ELR (cell line): ENCODE results near the gene PDP2.
A peak's percentile ranks its signal among the peaks of the same experiment; 100 is the strongest.

ENCODE experiments used
- DNase-seq: peaks from one replicate; pipeline ENCODE4 v3.0.0-alpha.2; 2015; ENCODE audit warnings: low read depth

PDP2 gene

DNA sequence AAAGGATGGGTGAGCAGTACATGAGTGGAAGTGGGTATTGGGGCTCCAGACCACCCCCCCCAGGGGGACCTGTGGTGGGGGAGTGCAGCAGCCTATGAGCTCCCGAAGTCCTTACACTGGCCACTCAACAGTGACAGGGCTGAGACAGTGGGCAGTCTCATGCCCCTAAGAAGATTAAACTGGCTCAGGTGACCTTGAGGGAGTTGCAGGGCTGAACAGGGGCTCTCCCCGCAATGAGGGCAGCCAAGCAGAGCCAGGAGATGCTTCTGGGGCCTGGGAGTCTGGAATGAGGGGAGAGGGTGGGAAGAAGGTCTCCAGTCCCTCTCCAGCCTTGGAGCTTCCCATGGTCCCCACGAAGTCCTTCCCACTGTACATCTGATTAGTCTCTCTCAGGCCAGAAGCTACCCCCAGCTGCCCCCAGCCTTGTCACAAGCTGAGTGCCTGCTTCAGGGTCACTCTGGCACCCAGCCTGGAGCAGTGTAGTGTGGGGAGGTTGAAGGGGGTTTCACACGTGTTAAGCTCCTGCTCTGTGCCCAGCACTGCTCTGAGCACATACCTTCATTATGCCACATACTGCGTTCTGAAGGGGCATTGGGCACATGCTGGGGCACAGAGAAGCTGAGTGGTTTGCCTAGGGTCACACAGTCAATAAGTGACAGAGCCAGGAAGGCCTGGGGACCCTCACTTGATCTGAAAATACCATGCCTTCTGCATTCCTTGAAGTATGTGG, 39.4 kb downstream of the PDP2 start:
- DNase-seq, result no peak

DNA sequence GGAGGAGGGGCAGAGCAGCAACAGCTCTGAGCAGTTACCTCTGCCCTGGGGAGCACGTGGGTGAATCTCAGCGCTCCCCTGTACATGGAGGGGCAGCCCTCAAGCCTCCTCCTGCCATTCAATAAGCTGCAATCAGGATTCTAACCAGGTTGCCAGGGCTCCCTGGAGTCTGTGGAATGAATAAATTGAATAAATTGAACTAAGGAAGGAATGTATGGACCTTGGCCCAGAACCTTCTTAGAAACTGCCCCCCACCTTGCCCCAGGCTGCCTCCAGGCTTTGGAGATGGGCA, 39.9 kb downstream of the PDP2 start:
- no peak for DNase-seq

DNA sequence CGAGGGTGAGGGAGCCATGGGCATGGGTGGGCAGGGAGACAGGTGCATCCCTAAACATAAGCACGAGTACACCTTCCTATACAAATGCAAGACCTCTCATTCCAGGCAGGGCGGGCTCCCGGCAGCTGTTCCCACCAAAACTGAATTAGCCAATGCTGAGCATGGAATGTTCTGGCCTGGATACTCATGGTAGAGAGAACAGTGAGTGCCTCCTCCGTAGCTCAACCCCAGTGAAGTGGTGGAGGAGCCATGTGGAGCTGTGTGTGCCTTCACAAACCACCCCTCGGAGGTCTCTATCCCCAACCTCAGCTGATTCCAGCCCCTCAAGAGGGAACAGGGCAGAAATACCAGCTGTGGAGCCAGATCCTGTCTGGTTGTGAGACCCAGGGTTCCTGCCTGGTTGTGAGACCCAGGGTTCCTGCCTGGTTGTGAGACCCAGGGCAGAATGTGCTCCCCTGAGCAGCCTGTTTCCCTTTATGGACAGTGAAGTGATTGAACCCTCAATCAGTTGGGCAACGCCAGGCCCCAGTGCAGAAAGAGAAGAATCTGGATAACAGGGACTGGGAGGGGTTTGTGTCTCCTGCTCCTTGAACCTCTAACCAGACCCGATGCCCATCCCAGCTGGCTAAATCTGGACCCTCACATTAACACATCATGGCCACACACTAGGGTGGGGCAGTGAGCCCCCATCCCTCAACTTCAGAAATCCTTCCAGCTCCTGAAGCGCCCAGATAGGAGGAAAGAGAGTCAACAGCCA, 40.8 kb downstream of the PDP2 start:
- no peak for DNase-seq

DNA sequence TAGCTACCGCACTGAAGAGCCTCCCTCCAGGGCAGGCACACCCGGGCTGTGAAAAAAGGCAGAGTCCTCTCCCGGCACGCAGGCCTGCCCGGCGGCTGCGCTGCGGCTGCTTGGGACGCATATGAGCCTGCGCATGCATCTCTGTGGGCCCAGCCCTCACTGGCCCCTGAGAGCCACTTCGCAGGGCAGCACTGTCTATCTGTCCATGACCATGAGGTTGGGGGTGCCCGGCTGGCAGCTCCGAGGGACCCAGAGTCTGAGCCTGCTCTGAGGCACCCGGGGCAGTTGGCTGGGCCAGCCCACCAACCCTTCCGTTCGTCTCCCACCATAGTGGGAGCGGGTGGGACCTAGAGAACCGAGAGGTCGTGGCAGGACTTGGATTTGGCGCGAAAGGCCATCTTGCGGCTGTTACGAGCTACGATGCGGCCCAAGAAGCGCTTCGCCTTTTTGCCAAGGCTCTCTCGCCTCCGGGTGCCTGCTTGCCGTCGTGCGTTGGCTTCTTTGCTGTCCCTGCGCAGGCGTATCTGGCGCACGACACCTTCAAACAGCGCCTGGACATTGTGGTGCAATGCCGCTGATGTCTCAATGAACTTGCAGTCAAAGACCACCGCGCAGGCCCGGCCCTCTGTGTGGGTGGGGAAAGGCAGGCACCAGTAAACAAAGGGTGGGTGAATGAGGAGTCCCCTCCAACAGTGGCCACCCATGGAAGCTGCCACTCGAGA, 41.6 kb downstream of the PDP2 start:
- no peak for DNase-seq

DNA sequence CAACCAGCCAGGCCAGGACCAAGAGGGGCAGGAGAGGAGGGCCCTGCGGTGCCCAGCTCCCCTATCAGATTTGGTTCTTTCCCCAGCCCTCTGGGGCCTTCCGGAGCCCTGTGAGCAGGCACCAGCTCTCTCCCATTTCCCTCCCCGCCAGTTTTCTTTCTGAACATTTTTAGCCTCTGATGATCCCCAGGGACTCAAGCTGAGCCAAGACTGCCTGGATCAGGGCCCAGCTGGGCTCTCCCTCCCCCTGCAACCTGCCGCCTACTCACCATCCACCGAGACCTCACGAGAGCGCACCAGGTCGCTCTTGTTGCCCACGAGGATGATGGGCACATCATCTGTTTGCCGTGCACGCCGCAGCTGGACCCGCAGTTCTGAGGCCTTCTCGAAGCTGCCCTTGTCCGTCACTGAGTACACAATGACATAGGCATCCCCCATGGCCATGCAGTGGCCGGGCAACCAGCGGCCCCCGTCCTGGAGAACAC, 43.0 kb downstream of the PDP2 start:
- no peak for DNase-seq

DNA sequence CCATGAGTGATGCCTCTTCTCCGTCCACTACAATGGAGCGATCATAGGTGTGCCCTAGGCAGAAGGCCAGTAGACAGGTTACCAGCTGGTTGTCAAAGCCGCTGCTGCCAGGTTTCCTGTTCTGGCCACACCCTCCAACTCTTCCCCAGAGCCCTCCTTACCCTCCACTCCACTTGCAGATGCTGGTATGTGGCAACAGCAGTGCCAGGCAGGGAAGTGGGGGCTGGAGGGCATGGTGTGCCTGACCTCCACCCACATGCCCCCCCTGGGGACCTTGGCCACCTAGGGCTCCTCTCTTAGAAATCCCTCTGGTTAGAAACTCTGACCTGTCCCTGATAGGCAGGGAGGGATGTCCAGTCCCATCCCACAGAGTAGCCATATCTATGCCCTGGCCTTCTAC, 43.6 kb downstream of the PDP2 start:
- DNase-seq, result no peak

DNA sequence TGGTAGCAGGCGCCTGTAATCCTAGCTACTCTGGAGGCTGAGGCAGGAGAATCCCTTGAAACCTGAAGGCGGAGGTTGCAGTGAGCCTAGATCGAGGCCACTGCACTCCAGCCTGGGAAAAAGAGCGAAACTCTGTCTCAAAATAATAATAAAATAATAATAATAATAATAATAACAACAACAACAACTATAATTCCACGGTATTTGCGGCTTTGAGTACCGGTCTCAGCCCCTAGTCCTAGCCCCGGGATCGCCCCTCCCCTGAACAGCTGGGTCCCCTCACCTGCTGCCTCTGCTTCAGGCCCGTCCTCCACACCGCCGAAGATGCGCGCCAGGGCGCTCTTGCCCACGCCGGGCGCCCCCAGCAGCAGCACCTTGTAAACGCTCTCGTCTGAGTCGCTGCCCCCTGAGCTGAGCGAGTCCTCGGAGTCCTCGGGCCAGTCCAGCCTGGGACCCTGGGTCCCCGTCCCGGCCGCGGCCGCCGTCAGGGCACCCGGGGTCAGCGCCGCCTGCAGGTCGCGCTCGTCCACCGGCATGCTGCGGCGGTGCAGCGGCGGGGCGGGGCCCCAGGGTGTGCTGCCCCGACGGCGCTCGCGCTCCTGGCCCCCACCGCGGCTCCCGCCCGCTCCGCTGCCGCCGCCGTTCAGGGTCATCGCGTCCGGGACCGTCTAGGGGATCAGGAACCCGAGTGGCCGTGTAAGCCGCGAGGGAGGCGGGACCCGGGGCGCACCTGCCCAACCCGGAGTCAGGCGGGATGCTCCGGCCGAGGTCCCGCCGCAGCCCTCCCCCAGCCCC, 44.4 kb downstream of the PDP2 start:
- DNase-seq, result peak; percentile 37

DNA sequence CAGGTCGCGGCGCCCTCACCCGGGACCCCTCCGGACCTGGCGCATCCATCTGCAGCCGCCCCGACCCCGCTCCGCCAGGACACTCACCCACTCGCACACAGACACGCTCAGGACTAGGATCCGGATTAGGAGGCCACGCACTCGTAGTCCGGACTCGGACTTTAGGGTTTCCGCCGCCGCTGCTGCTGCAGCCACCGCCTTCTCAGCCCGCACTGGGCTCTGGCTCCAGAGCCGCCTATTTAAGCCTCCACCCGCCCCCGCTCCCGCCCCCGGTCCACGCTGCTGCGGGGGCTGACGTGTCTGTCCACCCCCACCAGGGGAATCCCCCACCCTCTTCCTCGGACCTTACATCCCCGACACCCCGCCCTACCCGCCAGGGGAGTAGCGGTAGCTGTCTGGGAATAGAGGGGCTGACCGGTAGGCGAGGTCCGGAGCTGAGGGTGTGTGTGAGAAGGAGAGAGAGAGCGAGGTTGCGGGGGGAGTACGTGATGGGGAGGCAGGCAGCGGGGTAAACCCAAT, 45.1 kb downstream of the PDP2 start, which contains the start of gene RRAD:
Gene RRAD (minus strand): TSS at position 214 of the 519 bp plus-strand sequence. CDS start 356 bp downstream, outside the sequence.
- DNase-seq, result peak; percentile 56

DNA sequence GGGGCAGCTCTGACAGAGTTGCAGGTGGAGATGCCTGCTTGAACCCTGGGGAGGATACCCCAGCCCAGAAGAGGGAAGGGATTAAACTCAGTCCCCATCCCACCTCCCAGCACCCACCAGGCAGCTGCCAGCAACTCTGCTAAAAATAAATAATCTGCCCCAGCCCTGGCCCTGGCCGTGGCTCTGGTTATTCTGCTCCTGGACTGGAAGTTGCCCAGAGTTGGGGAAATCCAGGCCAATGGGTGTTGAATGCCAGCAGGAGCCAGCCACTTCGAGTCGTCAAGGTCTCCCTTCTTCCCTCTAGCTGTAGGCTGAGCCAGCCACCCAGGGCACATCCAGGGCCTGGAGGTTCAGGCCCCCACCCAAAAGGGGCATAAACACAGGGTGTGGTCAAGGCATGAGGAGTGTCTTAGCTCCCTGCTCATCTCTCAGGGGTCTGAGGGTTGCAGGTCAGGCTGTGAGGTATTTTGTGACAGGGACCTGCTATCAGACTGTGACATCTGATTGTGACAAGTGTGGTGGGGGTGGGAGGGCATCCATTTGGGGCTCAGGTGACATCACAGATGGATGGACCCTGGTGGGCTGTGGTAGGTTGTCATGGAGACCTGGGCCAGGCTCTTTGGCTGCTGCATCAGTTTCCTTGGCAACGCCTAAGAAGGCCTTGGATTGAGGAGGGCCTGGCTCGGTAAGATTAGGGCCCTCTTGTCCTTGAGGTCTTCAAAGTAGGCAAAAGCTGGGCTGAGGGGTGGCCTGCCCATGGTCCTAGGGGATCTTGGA, 46.0 kb downstream of the PDP2 start:
- peak; percentile 24 for DNase-seq

DNA sequence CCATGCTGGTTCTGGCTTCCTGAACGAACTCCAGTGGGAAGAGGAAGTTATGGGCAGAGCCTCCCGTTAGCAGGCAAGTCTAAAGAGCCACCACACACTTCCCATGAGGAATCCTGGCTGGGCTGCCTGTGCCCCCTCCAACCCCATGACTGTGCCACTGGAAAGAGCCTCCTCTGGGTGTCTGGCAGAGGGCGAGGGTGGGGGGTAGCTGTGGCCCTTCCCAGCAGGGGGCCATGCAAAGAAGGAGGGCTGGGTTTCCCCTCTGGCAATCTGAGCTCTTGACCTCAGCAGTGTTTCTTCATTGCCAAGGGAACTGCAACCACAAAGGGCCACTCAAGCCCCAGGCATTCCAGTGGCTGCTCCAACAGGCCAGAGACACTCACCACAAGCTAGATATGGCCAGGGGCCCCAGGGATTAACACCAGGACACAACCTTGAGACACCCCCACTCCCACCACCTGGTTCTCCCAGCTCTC, 46.7 kb downstream of the PDP2 start:
- peak; percentile 94 for DNase-seq

DNA sequence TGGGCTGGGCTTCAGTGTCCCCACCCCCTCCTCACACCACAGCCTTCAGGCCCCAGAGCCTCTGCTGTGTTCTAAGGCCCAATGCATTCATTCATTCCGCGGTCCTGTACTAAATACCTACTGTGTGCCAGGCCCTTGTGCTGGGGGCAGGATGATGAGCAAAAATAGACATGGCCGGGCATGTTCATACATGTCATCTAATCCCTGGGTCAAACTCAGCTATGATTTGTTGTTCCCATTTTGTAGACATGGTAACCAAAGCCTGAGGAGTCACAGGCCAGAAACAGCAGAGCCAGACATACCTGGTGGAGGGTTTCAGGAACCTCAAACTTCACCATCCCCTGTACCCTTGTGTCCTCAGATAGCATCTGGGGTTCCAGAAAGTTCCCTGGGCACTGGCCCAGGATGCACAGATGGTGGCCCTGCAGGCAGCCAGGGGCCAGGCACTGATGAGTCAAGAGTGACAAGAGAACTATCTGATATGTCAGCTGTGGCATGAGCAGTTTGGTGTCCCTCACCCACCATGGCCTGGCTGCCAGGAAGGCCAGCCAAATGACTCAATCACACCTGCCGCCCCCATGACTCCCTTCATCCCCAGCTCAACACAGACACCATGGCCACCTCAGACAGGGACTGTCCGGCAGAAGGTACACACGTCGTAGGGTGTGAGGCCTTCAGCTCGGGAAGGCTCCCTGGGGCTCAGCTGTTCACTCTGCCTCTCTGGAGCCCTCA, 47.8 kb downstream of the PDP2 start:
- peak; percentile 43 for DNase-seq

DNA sequence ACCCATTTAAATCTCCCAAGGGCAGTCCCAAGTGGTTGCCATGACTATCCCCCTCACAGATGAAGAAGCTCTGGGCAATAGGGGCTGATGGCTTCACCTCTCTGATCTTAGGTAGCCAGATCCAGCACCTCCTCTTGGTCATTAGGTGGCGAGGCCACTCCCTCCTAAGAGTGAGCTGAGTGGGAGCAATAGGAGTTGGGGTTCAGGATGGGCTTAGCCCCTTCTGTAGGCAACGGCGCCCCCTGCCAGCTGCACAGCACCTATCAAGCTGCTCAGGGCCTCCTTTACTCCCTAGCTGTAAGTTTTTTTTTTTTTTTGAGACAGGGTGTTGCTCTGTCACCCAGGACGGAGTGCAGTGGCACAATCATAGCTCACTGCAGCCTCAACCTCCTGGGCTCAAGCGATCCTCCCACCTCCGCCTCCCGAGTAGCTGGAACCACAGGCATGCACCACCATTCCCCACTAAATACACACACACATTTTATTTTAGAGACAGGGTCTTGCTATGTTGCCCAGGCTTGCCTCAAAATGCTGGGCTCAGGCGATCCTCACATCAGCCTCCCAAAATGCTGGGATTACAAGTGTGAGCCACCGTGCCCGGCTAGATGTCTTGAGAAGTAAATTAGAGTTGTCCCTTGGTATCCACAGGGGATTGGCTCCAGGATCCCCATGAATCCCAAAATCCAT, 48.5 kb downstream of the PDP2 start:
- peak; percentile 65 for DNase-seq

DNA sequence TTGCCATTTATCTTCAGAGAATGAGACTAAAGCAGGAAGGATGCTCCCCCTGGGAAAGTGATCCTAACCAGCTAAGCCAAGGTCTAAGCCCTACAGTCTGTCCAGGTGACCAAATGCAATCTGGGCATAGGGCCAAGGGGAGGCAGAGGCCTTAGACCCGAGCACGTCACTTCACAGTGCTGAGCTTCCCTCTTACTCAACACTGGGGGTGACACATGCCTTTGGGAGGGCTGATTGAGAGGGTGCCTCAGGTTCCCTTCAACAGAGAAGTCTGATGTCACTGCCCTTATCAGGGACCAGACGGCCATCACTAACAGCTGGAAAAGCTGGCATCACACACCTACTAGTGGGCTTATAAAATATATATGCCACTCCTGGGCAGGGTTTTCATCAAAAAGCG, 49.9 kb downstream of the PDP2 start:
- DNase-seq, result peak; percentile 91

DNA sequence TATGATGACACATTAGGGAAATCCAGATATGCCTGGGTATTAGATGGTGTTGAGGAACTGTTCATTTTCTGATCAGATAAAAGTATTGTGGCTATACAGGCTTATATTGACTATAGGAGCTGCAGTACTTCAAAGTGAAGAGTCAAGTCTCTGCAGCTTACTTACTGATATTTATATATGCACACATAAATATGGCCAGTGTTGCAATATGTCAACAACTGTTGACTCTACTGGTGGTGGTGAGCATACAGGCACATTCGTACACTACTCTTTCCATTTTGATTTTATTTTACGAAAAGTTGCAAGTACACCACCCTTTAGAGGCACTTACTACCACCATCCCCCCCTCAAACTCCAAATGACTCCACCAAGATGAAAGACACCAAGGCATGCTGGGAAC, 51.4 kb downstream of the PDP2 start:
- no peak for DNase-seq

DNA sequence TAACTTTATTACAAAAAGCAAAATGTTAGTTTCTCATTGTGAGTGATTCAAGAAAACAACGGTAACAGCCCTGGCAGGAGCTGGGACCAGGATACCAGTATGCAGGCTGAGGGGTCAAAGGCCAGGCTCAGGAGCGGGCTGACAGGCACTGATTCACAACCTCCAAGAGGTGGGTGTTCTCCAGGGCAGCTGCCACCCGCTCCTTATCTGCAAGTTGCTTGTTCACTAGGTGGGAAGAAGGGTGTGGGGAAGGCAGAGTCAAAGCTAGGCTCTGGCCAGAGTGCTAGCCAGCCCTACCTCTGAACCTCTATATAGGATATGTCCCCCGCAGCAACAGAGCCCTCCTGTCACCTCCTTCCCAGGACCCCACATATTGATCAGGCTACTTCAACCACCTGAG, 51.8 kb downstream of the PDP2 start:
- no peak for DNase-seq

DNA sequence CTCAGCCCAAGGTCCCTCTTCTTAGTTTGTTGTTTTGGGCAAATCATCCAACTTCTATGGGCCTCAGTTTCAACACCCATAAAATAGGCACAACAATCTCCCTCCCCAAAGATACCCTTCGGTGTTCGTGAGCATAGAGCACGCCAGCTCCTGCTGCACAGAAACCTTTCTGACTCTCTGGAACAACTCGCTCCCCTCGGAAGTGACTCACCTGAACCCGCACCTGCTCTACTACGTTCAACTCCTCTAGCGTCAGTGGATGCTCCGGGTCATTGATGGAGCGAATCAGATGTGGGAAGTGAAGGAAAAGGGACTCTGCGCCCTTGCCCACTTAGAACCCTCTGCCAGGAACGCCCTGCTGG, 53.4 kb downstream of the PDP2 start:
- DNase-seq, result peak; percentile 57

DNA sequence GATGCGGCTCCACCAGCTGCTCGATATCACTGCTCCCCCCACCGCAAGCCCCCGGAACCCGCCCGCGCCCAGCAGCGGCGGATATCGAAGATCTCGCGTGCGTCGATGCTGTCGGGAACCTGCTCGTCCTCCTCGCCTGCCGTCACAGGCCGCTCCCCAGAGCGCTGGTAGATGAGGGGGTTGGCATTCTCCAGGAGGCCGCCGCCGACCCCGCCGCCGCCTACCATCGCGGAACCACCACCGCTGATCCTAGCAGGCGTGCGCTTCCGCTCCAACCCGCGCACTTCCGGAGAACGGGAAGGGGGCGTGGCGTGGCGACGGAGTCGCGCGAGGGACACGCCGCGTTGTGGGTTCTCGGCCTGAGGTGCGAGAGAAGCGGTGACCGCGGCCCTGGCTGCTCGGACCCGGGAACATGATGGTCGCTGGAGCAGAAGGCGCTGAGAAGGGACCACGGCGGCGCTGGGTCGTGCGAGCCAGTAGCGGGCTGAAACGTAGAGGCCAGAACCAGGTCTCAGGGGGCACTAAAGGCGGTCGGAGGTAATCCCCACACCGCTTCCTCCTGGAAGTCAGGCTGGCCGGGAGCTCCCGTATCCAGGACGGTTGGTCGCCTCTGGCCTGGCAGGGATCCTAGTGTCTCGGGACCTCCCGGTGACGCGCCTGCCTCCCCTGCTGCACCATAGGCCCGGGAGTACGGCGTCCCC, 54.0 kb downstream of the PDP2 start, which contains the start of gene CIAO2B:
Gene CIAO2B (minus strand): TSS at position 265 of the 701 bp plus-strand sequence. CDS start 38 bp downstream, at position 227.
- peak; percentile 90 for DNase-seq

DNA sequence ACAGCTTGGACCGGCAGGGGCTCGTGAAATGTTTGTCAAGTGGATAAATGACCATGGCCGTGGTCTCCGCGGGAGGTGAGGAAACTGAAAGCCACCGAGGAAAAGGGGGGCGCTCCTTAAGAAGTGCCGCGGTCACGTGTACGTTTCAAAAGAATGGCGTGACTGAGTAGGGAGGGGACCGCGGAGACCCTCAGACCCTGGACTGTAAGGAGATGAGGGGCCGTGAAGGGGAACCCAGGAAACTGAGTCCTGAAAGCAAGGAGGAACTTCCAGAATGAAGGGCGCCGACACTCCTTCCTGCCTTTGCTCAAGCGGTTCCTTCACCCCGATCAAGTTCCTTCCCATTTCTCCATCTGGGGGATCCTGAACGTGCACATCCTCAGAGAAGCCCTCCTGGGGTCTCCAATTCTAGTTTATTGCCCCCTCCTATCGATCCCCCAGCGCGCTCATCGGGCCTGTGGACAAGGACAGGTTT, 54.6 kb downstream of the PDP2 start:
- DNase-seq, result peak; percentile 33
